Right lobe of liver (tissue), 4 donors: ENCODE data around the gene B4GALNT3.

Experiments used
- POLR2A ChIP-seq: fragments of 450-650 bp; IDR thresholded peaks from one replicate; pipeline ENCODE4 v1.6.1; 2017; ENCODE audit warnings: antibody characterized with exemption, mild to moderate bottlenecking
- TF ChIP-seq, protein P1 (sequence below), 4 donors: fragments of 200-600 bp in 3 of 4; fragments of 450-650 bp in 1 of 4; IDR thresholded peaks; one replicate each; pipeline versions ENCODE4 v1.5.1 to v1.8.0; 2016 to 2022; ENCODE audit warnings: antibody characterized with exemption in 4 of 4, mild to moderate bottlenecking in 2 of 4
- donor health status: DM: no; HTN: no; CAD: no.
- donor health status: DM: no; HTN: no; CAD: no.
- donor health status: DM: no; HTN: yes; CAD: no.

DNA sequence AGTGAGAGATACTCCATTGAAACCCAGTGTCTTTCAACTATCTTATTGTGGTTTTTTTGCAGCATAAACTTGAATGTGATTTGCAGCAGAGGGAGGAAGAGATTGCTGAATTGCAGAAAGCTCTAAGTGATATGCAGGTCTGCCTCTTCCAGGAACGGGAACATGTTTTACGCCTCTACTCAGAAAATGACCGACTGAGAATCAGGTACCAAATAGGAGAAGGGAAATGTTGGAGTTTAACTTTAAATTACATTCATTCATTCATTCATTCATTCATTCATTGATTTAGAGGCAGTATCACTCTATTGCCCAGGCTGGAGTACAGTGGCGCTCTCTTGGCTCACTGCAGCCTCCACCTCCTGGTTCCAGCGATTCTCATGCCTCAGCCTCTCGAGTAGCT is 41.3 kb upstream of the B4GALNT3 start:
- TF ChIP-seq, protein P1, sequence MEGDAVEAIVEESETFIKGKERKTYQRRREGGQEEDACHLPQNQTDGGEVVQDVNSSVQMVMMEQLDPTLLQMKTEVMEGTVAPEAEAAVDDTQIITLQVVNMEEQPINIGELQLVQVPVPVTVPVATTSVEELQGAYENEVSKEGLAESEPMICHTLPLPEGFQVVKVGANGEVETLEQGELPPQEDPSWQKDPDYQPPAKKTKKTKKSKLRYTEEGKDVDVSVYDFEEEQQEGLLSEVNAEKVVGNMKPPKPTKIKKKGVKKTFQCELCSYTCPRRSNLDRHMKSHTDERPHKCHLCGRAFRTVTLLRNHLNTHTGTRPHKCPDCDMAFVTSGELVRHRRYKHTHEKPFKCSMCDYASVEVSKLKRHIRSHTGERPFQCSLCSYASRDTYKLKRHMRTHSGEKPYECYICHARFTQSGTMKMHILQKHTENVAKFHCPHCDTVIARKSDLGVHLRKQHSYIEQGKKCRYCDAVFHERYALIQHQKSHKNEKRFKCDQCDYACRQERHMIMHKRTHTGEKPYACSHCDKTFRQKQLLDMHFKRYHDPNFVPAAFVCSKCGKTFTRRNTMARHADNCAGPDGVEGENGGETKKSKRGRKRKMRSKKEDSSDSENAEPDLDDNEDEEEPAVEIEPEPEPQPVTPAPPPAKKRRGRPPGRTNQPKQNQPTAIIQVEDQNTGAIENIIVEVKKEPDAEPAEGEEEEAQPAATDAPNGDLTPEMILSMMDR (IDR thresholded peaks at IDR 0.05), result no peak
- no peak for TF ChIP-seq POLR2A
